Kidney capillary endothelial cell (primary cell): ENCODE data around the gene TSPAN17.
"Not testable (repeated sequence)": the region's sequence is repeated elsewhere in the genome, so short reads cannot be mapped to it uniquely, and the experiment has no call there.

ENCODE experiments used
- DNase-seq: peaks from one replicate; pipeline ENCODE4 v3.0.0-alpha.2; 2018; ENCODE audit warnings: low spot score

TSPAN17 gene

DNA sequence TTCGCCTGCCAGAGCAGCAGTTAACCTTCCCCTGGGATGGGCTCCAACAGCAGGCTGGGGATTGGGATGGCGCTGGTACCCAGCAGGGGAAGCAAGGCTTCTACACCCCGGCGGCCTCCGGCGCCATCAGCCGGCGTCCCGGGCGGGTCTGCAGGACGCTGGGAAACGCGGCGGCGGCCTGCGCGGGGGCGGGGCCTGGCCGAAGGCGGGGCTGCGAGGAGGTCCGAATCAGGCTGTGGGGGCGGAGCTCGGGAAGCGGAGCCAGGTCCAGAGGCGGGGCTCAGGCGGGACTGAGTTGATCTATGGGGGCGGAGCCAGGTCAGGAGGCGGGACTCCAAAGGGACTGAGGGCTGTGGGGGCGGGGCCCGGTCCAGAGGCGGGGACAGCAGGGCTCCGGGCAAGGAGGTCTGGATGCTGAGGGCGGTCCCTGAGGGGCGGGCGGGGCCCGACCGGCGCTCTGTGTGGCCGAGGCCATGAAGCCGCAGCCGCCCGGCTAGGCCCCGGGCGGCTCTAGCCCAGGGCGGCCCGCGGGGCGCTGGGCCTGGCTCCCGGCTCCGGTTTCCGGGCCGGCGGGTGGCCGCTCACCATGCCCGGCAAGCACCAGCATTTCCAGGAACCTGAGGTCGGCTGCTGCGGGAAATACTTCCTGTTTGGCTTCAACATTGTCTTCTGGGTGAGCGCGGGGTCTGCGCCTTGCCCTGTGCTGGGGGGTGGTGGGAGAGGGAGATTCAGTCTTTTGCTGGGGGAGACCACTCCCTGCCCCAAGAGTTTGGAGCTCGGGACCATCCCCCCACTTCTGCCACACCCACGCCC, at the start of gene TSPAN17:
TSPAN17 (plus strand) TSS at position 455 of the 813 bp plus-strand sequence; CDS start at position 587, 132 bp downstream.
- DNase-seq: peak; percentile 100

- not testable (repeated sequence) for DNase-seq
Observed at GRCh38 chr5:176599749-176600430, 47.4 kb upstream of the TSPAN17 start.

DNA sequence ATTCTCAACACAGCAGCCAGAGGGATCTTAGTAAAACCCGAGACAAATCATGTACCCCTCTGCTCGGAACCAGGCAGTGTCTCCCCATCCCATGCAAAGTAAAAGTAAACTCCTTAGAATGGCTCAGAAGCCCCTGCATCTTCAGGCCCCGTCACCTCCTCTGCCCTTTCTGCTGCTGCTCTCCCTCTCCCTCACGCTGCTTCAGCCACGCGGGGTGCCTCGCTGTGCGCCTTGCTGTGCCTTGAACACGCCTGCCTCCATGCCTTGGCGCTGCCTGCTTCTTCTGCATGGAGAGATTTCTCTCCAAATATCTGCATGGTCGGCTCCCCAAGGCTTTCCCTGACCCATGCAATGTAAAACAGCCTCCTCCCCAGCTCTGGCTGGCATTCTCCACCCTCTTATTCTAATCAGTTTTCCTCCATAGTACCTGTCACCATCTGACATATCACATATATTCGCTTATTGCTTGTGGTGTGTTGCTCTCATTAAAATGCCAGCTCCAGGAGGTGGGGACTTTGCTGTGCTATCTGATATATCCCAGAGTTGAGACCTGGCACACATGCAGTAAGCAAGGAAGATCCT, 45.3 kb upstream of the TSPAN17 start:
- DNase-seq: no peak

DNA sequence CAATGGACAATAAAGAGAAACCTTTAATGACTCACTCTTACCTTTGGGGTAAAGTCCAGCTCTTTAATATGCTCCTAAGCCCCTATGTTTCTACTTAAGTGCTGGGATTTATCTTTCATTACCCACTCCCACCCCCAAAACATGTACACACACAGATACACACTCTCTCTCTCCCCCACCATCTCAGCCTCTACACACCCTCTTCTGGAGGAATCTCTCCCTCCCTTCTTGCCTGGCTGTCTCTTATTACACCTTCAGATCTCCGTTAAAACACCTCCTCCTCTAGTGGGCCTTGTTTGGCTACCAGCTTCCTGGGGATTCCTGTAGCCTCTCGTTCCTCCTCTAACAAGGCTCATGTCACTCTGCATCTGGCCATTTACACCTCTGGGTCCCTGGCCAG, 44.2 kb upstream of the TSPAN17 start:
- no peak for DNase-seq

DNA sequence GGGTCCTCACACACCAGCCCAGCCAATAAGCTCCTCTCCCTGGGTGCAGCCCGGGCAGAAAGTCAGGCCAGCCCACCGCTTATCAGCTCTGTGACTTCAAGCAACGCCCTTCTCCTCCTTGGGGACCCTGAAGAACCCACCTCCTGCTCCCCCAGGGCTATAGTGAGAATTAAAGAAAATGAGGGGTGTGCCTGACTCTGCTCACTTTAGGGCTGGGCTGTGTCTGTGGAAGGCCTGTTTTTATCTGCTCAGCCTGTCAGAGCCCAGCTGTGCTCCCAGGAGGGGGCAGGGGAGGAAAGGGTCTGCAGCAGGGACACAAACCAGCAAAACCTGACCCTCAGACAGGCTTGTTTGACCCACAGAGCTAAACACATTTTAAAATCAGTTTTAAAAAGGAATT, 41.3 kb upstream of the TSPAN17 start:
- DNase-seq: no peak

DNA sequence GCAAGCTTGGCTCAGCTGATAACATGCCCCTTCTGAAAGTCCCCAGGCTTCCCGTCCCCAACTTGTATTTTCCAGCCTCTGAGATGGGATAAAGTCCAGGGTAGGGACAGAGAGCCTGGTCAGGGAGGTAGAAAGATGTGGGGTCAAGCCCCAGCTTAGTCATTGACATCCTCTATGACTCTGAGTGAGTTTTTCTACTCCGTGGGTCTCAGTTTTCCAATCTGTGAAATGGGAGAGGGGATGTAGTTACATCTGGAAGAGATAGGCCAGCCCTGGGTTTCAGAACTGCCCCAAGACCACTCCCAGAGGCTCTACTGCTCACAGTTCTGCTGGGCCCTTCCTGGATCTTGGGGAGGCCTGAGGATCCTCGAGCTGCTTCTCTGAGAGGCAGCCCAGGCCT, 40.4 kb upstream of the TSPAN17 start:
- DNase-seq: no peak

- no peak for DNase-seq
Observed at GRCh38 chr5:176608142-176608705, 39.1 kb upstream of the TSPAN17 start.

- DNase-seq: no peak
Observed at GRCh38 chr5:176608937-176609723, 38.2 kb upstream of the TSPAN17 start.

DNA sequence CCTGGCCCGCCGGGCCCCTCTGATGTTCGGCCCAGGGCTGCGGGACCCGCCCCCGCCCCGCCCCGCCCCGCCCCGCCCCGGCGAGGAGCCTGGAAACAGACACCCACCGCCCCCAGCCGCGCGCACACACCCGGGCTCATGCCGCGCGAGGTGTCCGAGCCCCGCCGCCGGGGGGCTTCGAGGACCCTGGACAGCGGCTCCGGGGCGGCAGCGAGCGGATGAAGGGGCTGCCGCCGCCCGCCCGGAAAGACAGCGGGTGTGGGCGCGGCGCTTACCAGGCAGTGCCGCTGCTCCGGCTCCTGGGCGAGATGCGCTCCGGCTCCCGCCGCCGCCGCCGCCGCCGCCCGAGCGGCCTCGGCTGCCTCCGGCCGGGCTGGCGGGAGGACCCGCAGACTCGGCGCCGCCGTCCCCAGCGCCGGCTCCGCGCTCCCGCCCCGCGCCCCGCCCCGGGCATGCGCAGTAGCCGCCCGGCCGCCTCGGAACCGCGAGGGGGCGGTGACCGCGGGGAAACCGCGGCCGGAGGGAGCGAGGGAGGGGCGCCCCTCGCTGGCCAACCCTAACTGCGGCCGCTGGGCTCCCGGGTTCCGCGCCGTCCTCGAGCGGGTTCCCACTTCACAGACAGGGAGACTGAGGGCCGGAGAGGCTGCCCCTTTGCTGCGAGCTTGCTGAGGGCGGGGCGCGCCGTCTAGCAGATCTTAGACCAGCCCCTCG, 37.4 kb upstream of the TSPAN17 start, which contains the start of gene GPRIN1:
GPRIN1 (minus strand) TSS at position 433 of the 711 bp plus-strand sequence. CDS start 10,322 bp downstream, outside the sequence.
- DNase-seq: peak; percentile 60

- no peak for DNase-seq
Observed at GRCh38 chr5:176610435-176610773, 36.9 kb upstream of the TSPAN17 start.

GRCh38 chr5:176611435-176611834, 35.8 kb upstream of the TSPAN17 start:
- DNase-seq: peak; percentile 85

GRCh38 chr5:176612008-176612407, 35.3 kb upstream of the TSPAN17 start:
- no peak for DNase-seq

DNA sequence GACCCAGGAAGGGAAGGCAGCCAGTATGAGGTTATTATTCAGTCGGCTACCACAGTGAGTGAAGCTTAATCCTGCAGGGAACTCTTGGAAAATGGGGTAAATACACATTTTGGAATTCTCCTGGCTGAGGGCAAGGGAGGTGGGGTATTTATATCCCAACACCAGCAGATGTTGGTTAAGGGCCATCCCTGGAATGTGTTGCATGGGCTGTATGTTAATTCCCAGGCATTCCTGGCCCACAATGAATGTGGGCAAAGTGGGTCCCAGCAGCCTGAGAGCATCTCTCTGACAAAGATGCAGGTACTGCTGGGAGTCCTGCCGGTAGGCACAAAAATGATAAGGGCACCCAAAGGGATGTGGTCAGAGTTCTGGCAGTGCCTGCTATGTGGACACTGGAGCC, 34.4 kb upstream of the TSPAN17 start:
- DNase-seq: no peak

GRCh38 chr5:176614805-176615478, 32.3 kb upstream of the TSPAN17 start:
- DNase-seq: peak; percentile 31

DNA sequence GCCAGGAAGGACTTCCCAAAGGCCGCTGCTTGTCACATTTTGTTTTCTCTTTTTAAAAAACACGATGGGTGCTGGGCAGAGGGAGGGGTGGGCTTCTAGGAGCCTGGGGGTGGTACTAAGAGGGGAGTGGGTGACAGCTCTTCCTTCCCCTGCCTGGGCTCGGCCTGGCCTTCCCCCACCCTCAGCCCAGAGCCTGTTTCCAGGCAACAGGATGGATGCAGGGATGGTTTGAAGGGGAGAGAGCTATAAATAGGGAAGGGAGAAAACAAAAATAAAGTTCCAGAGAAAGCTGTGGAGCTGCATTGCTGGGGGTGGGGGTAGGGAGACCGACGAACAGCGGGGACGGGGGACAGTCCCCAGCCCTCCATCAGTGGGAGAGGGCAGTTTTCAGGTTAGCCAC, 30.8 kb upstream of the TSPAN17 start:
- DNase-seq: no peak

- no peak for DNase-seq
Observed at GRCh38 chr5:176618783-176619182, 28.5 kb upstream of the TSPAN17 start.

DNA sequence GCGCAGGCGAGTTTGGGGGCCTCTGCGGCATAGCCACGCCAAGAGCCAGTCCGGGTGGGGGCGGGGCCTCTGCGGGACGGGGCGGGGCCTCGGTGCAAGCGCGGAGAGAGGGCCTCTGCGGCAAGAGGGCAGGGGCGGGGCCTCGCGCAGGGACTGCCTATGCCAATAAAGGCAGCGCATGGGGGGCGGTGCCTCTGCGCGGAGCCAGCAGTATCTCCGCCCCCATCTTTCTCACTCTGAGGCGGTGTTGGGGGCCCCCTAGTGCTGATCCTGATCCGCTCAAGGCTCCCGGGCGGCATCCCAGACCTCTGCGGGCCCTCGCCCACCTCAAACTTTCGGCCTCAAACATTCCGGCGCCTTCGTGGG, 28.1 kb upstream of the TSPAN17 start:
- DNase-seq: peak; percentile 77

GRCh38 chr5:176619569-176620332, 27.5 kb upstream of the TSPAN17 start:
- DNase-seq: no peak

DNA sequence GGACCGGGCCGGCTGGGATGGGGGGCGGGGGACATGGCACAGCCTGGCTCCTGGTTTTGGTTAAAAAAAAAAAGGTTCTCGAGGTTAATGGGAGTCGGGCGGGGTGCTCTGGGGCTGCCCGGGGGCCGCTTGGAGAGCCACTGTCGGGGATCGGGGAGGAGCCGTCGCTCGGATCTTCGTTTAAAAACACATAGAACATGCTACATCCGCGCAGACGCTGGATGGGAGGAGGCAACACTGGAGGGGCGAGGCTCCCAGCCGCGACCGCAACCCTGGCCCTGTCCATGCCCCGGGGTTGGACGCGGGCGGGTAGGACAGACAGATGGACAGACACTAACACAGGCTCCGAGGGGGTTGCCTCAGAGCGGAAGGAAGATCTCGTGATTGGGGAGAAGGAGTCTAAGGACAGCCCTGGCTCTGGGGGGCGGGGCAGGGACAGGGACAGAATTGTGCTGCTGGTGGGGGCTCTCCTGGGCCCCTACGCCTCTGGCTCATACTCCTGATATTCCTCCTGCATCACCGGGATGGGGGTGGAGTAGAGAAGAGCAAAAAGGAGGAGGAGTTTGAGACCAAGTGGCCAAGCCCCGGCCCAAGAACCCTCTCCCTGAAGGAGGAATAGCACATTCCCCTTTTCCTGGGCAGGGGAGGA, 26.8 kb upstream of the TSPAN17 start:
- no peak for DNase-seq
